Kidney tubule cell (primary cell): Measurements from ENCODE around the gene HDAC6.

Experiments
- DNase-seq: peaks from one replicate; pipeline ENCODE4 v3.0.0-alpha.2; 2018; ENCODE audit warnings: low spot score

Gene HDAC6

GRCh38 chrX:48801280-48802088 is at the start of gene HDAC6:
Gene HDAC6, plus strand, starts transcription at chrX:48802067. Its CDS starts 626 bp downstream, at chrX:48802693.
- DNase-seq: peak; percentile 98

GRCh38 chrX:48752498-48752897 is 49.4 kb upstream of the HDAC6 start:
- no peak for DNase-seq

GRCh38 chrX:48753708-48754228 is 48.1 kb upstream of the HDAC6 start:
- DNase-seq: no peak

GRCh38 chrX:48754238-48754637 is 47.6 kb upstream of the HDAC6 start:
- no peak for DNase-seq

GRCh38 chrX:48761674-48762471 is 40.0 kb upstream of the HDAC6 start, which contains the start of gene GLOD5:
Gene GLOD5, plus strand, starts transcription at chrX:48761747. Its CDS starts 44 bp downstream, at chrX:48761791.
- DNase-seq: peak; percentile 69

GRCh38 chrX:48769230-48769629 is 32.6 kb upstream of the HDAC6 start:
- no peak for DNase-seq

- no peak for DNase-seq
Measured at GRCh38 chrX:48770296-48770695, 31.6 kb upstream of the HDAC6 start.

- DNase-seq: no peak
Measured at GRCh38 chrX:48772602-48773001, 29.3 kb upstream of the HDAC6 start.

GRCh38 chrX:48776818-48777439 is 24.9 kb upstream of the HDAC6 start:
- no peak for DNase-seq

GRCh38 chrX:48779399-48779798 is 22.5 kb upstream of the HDAC6 start:
- no peak for DNase-seq

GRCh38 chrX:48781705-48782104 is 20.2 kb upstream of the HDAC6 start:
- DNase-seq: no peak

- no peak for DNase-seq
Measured at GRCh38 chrX:48782216-48782615, 19.7 kb upstream of the HDAC6 start.

- no peak for DNase-seq
Measured at GRCh38 chrX:48782795-48783194, 19.1 kb upstream of the HDAC6 start.

- no peak for DNase-seq
Measured at GRCh38 chrX:48784726-48785125, 17.1 kb upstream of the HDAC6 start.

- DNase-seq: no peak
Measured at GRCh38 chrX:48785186-48785539, 16.7 kb upstream of the HDAC6 start.

GRCh38 chrX:48785540-48786214 is 16.2 kb upstream of the HDAC6 start:
- DNase-seq: no peak

- DNase-seq: no peak
Measured at GRCh38 chrX:48786341-48786800, 15.5 kb upstream of the HDAC6 start, which contains the start of gene GATA1. Gene GATA1, plus strand, starts transcription at chrX:48786590. Its CDS starts 4,520 bp downstream, at chrX:48791110.

- DNase-seq: no peak
Measured at GRCh38 chrX:48786825-48787504, 14.9 kb upstream of the HDAC6 start.

- DNase-seq: no peak
Measured at GRCh38 chrX:48787505-48788443, 14.1 kb upstream of the HDAC6 start.
